Spleen (tissue), 7 donors: ENCODE results near the gene KCP.

ENCODE experiments used
- CTCF ChIP-seq, 11 experiments: fragments of 200-600 bp in 7 of 11; fragments of 450-650 bp in 4 of 11; sonication (generic) in 4 of 11; IDR thresholded peaks in 8 of 11; conservative IDR thresholded peaks in 3 of 11; 1 replicate in 7 of 11; 2 replicates in 4 of 11; pipeline versions ENCODE4 v1.4.0 to v1.8.0; 2016 to 2021; ENCODE audit warnings: antibody characterized with exemption in 11 of 11, inconsistent platforms in 4 of 11, mild to moderate bottlenecking in 1 of 11
- POLR2A ChIP-seq, 3 donors: fragments of 450-650 bp; IDR thresholded peaks; one replicate each; pipeline ENCODE4 v1.5.1; 2017; ENCODE audit warnings: antibody characterized with exemption in 3 of 3, mild to moderate bottlenecking in 1 of 3
- POLR2AphosphoS5 ChIP-seq, 3 donors: sonication (generic); formaldehyde crosslinking; IDR thresholded peaks; one replicate each; pipeline ENCODE4 v1.5.1; 2017; ENCODE audit warnings: antibody characterized with exemption in 3 of 3
- donor health status: DM: no; HTN: no; CAD: no; lungs with moderate emphysema.
- donor health status: DM: no; HTN: no; CAD: no.
- donor health status: DM: no; HTN: no; CAD: no.

- TF ChIP-seq POLR2A (IDR thresholded peaks at IDR 0.05) (no peak), CTCF (IDR thresholded peaks at IDR 0.05 in 8 of 11, conservative IDR thresholded peaks at IDR 0.05 in 3 of 11) (no peak), POLR2AphosphoS5 (IDR thresholded peaks at IDR 0.05) (no peak)
These were observed 22.3 kb upstream of the KCP start for GRCh38 chr7:128932862-128933179.
